ENCODE data around the gene CPLANE1.

- TF ChIP-seq POLR2A (IDR thresholded peaks at IDR 0.05) (no peak), CTCF (IDR thresholded peaks at IDR 0.05) (no peak)
These were observed 34.6 kb downstream of the CPLANE1 start for GRCh38 chr5:37214550-37214949.

All from thyroid gland (tissue), 4 donors.